ENCODE measurements around the gene KCND2.

Gene KCND2

DNA sequence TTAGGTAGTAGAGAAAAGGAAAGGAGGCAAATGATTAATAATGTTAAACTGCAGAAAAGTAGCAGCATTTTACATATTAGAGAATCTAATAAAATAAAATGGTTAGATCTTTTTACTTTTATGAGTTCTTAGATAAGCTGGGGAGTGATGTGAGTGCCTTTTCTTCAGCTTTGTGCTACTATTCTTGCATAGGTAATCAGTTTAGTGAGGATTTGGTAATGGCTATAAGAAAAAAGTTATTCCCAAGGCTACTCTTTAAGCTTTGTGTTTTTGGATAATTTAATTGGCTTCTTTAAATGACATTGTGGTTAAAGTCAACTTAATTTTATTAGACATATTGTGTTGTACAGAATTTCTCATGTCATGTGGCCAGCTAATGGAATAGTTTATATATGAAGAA lies 3.7 kb downstream of the KCND2 start:
- no peak for TF ChIP-seq ZNF274 (IDR thresholded peaks at IDR 0.05; ENCODE audit: low read depth, low read length)
- peak overlapping the region; percentile 34; the same call in 1 of the 2 replicates for H3K4me3 ChIP-seq (ENCODE audit: low read length)

- no peak for TF ChIP-seq ZNF274 (IDR thresholded peaks at IDR 0.05; ENCODE audit: low read depth, low read length)
- peak overlapping the region; percentile 38; the same call in 1 of the 2 replicates for H3K4me3 ChIP-seq (ENCODE audit: low read length)
Observed at GRCh38 chr7:120278773-120279172, 5.8 kb downstream of the KCND2 start.

DNA sequence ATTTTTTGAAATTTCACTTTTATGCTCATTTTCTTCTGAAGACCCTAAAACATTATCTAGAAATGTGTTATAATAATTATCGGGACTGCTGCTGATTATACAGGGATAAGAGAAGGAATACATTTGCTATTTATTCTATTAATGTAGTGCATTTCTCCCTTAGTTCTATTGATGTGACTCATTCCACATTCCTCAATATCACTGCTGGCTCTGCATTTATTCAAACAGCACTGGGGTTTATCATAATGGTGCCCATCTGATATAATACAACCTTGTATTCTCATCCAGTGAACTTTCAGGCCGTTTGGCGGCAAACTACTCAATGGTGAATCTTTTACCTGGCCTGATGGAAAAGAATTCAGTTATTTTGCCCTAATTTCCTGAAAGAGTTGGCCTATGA lies 7.8 kb downstream of the KCND2 start:
- TF ChIP-seq ZNF274 (IDR thresholded peaks at IDR 0.05; ENCODE audit: low read depth, low read length): no peak
- no peak overlapping the region for H3K4me3 ChIP-seq (ENCODE audit: low read length)

- no peak overlapping the region for H3K4me3 ChIP-seq (ENCODE audit: low read length)
- TF ChIP-seq ZNF274 (IDR thresholded peaks at IDR 0.05; ENCODE audit: low read depth, low read length): no peak
Observed at GRCh38 chr7:120293027-120293426, 20.1 kb downstream of the KCND2 start.

DNA sequence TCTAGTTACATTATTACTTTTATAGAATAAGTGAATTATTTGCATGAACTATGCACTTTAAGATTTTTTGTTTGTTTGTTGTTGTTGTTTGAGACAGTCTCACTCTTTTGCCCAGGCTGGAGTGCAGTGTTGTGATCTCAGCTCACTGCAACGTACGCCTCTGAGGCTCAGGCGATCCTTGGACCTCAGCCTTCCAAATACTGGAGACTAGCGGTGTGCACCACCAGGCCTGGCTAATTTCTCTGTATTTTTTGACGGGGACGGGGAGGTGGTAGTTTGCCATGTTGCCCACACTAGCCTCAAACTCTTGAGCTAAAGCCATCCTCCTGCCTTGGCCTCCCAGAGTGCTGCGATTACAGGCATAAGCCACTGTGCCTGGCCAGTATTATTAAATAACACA lies 29.2 kb downstream of the KCND2 start:
- TF ChIP-seq ZNF274 (IDR thresholded peaks at IDR 0.05; ENCODE audit: low read depth, low read length): no peak
- no peak overlapping the region for H3K4me3 ChIP-seq (ENCODE audit: low read length)

DNA sequence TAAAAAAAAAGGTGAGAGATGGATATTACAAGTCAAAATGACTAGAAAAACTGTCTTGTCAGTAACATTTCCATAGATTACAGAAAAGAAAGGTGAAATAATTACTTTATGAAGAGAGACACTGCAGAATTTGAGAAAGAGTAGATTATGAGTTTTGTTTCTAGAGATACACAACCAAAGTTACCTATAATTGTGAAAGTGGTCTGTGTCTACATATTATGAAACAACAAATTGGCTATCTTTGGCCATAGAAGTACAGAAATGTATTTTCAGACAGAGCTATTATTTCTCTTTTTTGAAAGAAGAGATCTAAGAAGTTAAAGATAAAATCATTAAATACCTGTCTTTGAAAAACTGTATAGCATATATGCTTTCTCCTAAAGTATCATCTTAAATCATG lies 30.1 kb downstream of the KCND2 start:
- no peak overlapping the region for H3K4me3 ChIP-seq (ENCODE audit: low read length)
- TF ChIP-seq ZNF274 (IDR thresholded peaks at IDR 0.05; ENCODE audit: low read depth, low read length): no peak

GRCh38 chr7:120304674-120305073 lies 31.7 kb downstream of the KCND2 start:
- H3K4me3 ChIP-seq (ENCODE audit: low read length): no peak overlapping the region
- no peak for TF ChIP-seq ZNF274 (IDR thresholded peaks at IDR 0.05; ENCODE audit: low read depth, low read length)

- no peak overlapping the region for H3K4me3 ChIP-seq (ENCODE audit: low read length)
- TF ChIP-seq ZNF274 (IDR thresholded peaks at IDR 0.05; ENCODE audit: low read depth, low read length): no peak
Observed at GRCh38 chr7:120307991-120308545, 35.1 kb downstream of the KCND2 start.

DNA sequence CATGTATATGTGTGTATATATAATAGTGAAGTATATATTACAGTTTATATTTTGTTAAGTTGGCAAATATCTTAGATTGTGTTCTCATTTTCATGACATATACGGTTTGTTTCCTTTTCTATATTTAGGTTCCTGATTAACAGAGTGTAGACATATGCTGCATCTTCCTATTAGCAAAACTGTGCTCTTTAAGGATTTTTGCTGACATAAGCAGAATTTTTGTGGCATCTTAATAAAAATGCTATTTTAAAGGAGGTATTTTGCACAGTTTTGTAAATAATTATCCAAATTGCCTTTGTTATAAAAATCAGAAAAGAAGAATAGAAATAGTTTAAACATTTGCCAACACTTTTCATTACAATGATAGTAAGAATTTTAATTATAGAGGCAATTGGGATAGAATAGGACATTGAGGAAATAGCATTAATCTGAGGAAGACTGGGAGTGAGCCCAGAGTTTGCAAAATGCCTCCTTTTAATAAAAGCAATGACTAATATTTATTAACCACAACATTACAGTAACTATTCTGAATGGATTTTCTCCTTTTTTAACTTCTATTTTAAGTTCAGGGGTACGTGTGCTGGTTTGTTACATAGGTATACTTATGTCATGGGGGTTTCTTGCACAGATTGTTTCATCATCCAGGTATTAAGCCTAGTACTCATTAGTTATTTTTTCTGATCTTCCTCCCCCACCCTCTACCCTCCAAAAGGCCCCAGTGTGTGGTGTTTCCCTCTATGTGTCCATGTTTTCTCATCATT lies 38.2 kb downstream of the KCND2 start:
- TF ChIP-seq ZNF274 (IDR thresholded peaks at IDR 0.05; ENCODE audit: low read depth, low read length): no peak

GRCh38 chr7:120320218-120320961 lies 47.4 kb downstream of the KCND2 start:
- H3K4me3 ChIP-seq (ENCODE audit: low read length): no peak overlapping the region
- no peak for TF ChIP-seq ZNF274 (IDR thresholded peaks at IDR 0.05; ENCODE audit: low read depth, low read length)

More for the DNA sequence above, 38.2 kb downstream of the KCND2 start:
- no peak overlapping the region for H3K4me3 ChIP-seq (ENCODE audit: low read length)

DNA sequence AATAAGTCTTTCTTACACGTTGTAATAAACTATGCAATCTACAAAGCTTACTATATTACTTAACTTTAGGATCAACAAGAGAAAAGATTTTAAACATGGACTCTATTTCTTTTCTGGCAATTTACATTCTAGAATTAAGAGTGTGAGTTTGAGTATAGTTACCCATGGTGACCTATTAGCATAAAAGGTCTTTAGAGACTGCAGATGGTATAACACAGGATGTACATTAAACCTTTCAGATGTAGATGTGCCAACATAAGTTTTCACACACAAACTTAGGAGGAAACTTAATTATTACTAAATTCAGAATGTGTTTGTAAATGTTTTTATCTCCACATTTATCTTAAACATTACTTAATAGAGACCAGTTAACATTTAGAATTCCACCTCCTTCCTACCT lies 54.1 kb downstream of the KCND2 start:
- TF ChIP-seq ZNF274 (IDR thresholded peaks at IDR 0.05; ENCODE audit: low read depth, low read length): no peak
- H3K4me3 ChIP-seq (ENCODE audit: low read length): no peak overlapping the region

- H3K4me3 ChIP-seq (ENCODE audit: low read length): no peak overlapping the region
- no peak for TF ChIP-seq ZNF274 (IDR thresholded peaks at IDR 0.05; ENCODE audit: low read depth, low read length)
Observed at GRCh38 chr7:120332433-120332832, 59.5 kb downstream of the KCND2 start.

- no peak for TF ChIP-seq ZNF274 (IDR thresholded peaks at IDR 0.05; ENCODE audit: low read depth, low read length)
- no peak overlapping the region for H3K4me3 ChIP-seq (ENCODE audit: low read length)
Observed at GRCh38 chr7:120334475-120334874, 61.5 kb downstream of the KCND2 start.

DNA sequence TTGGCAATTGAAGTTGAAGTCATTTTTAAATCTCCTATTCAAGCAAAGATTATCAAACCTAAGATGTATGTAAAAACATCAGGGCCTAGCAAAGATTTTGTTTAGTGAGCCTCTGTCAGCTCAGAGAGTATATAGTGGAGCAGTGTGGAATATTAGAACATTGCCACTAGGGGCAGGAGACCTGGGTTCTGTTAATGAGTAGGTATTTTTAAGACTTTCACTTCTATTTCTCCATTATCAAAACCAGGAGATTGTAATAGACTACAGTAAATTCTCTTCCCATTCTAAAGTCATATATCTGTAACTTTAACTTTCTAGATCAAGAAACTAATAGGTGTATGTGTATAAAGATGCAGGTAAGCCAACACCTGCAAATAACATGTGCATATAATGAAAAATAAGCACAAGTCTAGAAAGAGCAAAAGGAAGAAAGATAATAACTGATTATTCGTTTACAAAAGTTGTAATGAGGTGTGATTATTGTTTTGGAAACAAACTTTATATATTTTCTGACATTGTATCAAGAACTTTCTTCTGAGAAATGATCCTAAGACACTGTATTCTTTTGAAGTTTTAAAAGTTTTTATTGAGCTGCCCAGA lies 64.4 kb downstream of the KCND2 start:
- no peak overlapping the region for H3K4me3 ChIP-seq (ENCODE audit: low read length)
- no peak for TF ChIP-seq ZNF274 (IDR thresholded peaks at IDR 0.05; ENCODE audit: low read depth, low read length)
